Ishikawa (cell line): ENCODE data around the gene SYCP2L.

Source experiments
- CEBPB ChIP-seq: IDR thresholded peaks from 2 replicates; pipeline ENCODE4 v1.6.1; 2012
- EGR1 ChIP-seq: IDR thresholded peaks from 2 replicates; pipeline ENCODE4 v1.6.1; 2012
- EP300 ChIP-seq: IDR thresholded peaks from 2 replicates; pipeline ENCODE4 v1.6.1; 2012; ENCODE audit warnings: borderline replicate concordance
- NFIC ChIP-seq: IDR thresholded peaks from 2 replicates; pipeline ENCODE4 v1.6.1; 2012
- RAD21 ChIP-seq: IDR thresholded peaks from 2 replicates; pipeline ENCODE4 v1.6.1; 2012; ENCODE audit warnings: low read depth
- TAF1 ChIP-seq: IDR thresholded peaks from 2 replicates; pipeline ENCODE4 v1.6.1; 2012; ENCODE audit warnings: low read depth, mild to moderate bottlenecking
- TCF12 ChIP-seq: IDR thresholded peaks from 2 replicates; pipeline ENCODE4 v1.6.1; 2012; ENCODE audit warnings: low read depth
- TEAD4 ChIP-seq: IDR thresholded peaks from 2 replicates; pipeline ENCODE4 v1.6.1; 2012
- YY1 ChIP-seq: IDR thresholded peaks from 2 replicates; pipeline ENCODE4 v1.6.1; 2012; ENCODE audit warnings: low read depth
- ZBTB7A ChIP-seq: IDR thresholded peaks from 2 replicates; pipeline ENCODE4 v1.6.1; 2012; ENCODE audit warnings: low read depth
- TF ChIP-seq, protein P1 (sequence below): IDR thresholded peaks from 2 replicates; pipeline ENCODE4 v1.6.1; 2012; ENCODE audit warnings: low read depth, mild to moderate bottlenecking
- TF ChIP-seq, protein P2 (sequence below): IDR thresholded peaks from 2 replicates; pipeline ENCODE4 v1.6.1; 2012

DNA sequence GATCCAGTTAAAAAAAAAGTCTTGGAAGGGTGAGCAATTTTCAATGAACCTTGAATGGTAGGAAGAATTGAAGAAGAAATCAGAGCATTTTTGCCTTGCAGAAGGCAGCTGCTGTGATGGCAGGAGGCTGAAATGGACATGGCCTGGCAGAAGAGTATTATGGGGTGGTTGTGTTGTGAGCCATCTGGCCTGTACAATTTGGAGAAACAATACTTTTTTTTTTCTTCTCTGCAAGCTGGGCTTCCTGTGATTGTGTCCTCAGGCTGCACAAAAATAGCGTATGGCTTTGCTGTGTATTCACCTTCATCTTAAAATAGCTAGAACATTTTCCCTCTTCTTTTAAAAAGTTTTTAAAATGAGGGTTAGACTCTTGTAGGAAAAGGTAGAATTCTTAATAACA is 21.4 kb downstream of the SYCP2L start:
- no peak for TF ChIP-seq TAF1
- TF ChIP-seq YY1, result no peak
- no peak for TF ChIP-seq NFIC
- no peak for TF ChIP-seq EGR1
- TF ChIP-seq TEAD4, result no peak
- no peak for TF ChIP-seq EP300
- TF ChIP-seq TCF12, result no peak
- TF ChIP-seq RAD21, result no peak
- TF ChIP-seq ZBTB7A, result no peak
- TF ChIP-seq CEBPB, result no peak
- TF ChIP-seq, protein P1, sequence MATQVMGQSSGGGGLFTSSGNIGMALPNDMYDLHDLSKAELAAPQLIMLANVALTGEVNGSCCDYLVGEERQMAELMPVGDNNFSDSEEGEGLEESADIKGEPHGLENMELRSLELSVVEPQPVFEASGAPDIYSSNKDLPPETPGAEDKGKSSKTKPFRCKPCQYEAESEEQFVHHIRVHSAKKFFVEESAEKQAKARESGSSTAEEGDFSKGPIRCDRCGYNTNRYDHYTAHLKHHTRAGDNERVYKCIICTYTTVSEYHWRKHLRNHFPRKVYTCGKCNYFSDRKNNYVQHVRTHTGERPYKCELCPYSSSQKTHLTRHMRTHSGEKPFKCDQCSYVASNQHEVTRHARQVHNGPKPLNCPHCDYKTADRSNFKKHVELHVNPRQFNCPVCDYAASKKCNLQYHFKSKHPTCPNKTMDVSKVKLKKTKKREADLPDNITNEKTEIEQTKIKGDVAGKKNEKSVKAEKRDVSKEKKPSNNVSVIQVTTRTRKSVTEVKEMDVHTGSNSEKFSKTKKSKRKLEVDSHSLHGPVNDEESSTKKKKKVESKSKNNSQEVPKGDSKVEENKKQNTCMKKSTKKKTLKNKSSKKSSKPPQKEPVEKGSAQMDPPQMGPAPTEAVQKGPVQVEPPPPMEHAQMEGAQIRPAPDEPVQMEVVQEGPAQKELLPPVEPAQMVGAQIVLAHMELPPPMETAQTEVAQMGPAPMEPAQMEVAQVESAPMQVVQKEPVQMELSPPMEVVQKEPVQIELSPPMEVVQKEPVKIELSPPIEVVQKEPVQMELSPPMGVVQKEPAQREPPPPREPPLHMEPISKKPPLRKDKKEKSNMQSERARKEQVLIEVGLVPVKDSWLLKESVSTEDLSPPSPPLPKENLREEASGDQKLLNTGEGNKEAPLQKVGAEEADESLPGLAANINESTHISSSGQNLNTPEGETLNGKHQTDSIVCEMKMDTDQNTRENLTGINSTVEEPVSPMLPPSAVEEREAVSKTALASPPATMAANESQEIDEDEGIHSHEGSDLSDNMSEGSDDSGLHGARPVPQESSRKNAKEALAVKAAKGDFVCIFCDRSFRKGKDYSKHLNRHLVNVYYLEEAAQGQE, result no peak
- TF ChIP-seq, protein P2, sequence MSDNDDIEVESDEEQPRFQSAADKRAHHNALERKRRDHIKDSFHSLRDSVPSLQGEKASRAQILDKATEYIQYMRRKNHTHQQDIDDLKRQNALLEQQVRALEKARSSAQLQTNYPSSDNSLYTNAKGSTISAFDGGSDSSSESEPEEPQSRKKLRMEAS, result no peak
